Testis (tissue), 2 donors: ENCODE data around the gene MAN1B1.

Experiments used
- CTCF ChIP-seq, 3 experiments: fragments of 450-650 bp in 2 of 3; fragments of 200-600 bp in 1 of 3; sonication (generic) in 1 of 3; IDR thresholded peaks; one replicate each; pipeline ENCODE4 v1.5.1; 2016 to 2019; ENCODE audit warnings: antibody characterized with exemption in 3 of 3, mild to moderate bottlenecking in 2 of 3, moderate library complexity in 1 of 3
- POLR2A ChIP-seq: fragments of 450-650 bp; IDR thresholded peaks from one replicate; pipeline ENCODE4 v1.6.1; 2017; ENCODE audit warnings: antibody characterized with exemption, mild to moderate bottlenecking, moderate library complexity

GRCh38 chr9:137143459-137143858 is 56.7 kb downstream of the MAN1B1 start:
- TF ChIP-seq POLR2A (no peak), CTCF (IDR thresholded peaks at IDR 0.05) (no peak)
